HEK293 (cell line): Measurements from ENCODE around the gene LANCL2.

Experiments
- GLIS1 ChIP-seq: fragments of 450-650 bp; formaldehyde crosslinking; IDR thresholded peaks from 2 replicates; pipeline ENCODE4 v1.5.1; 2016; ENCODE audit warnings: missing biosample characterization, missing genetic modification characterization
- KLF16 ChIP-seq: fragments of 450-650 bp; formaldehyde crosslinking; IDR thresholded peaks from 2 replicates; pipeline ENCODE4 v1.5.1; 2017; ENCODE audit warnings: missing biosample characterization, missing genetic modification characterization
- YY1 ChIP-seq: fragments of 450-650 bp; formaldehyde crosslinking; IDR thresholded peaks from 2 replicates; pipeline ENCODE4 v1.5.1; 2018; ENCODE audit warnings: missing biosample characterization, missing genetic modification characterization
- ZBTB7A ChIP-seq: fragments of 450-650 bp; formaldehyde crosslinking; IDR thresholded peaks from 2 replicates; pipeline ENCODE4 v1.5.1; 2016; ENCODE audit warnings: low read depth, missing biosample characterization, missing genetic modification characterization
- ZNF10 ChIP-seq: fragments of 450-650 bp; formaldehyde crosslinking; IDR thresholded peaks from 2 replicates; pipeline ENCODE4 v1.5.1; 2017; ENCODE audit warnings: missing biosample characterization, missing genetic modification characterization
- ZNF157 ChIP-seq: fragments of 450-650 bp; formaldehyde crosslinking; IDR thresholded peaks from 2 replicates; pipeline ENCODE4 v1.5.1; 2016; ENCODE audit warnings: missing biosample characterization, missing genetic modification characterization
- ZNF292 ChIP-seq: fragments of 450-650 bp; formaldehyde crosslinking; IDR thresholded peaks from 2 replicates; pipeline ENCODE4 v1.5.1; 2016; ENCODE audit warnings: low read depth, missing biosample characterization, missing genetic modification characterization, borderline replicate concordance
- ZNF510 ChIP-seq: fragments of 450-650 bp; formaldehyde crosslinking; IDR thresholded peaks from 2 replicates; pipeline ENCODE4 v1.5.1; 2018; ENCODE audit warnings: mild to moderate bottlenecking, missing genetic modification characterization, missing biosample characterization; ENCODE audit not compliant: insufficient replicate concordance
- ZNF76 ChIP-seq: fragments of 450-650 bp; formaldehyde crosslinking; IDR thresholded peaks from 2 replicates; pipeline ENCODE4; 2016; ENCODE audit warnings: low read depth, missing biosample characterization, missing genetic modification characterization, borderline replicate concordance
- ZNF768 ChIP-seq: fragments of 450-650 bp; formaldehyde crosslinking; IDR thresholded peaks from 2 replicates; pipeline ENCODE4 v1.5.1; 2018; ENCODE audit warnings: missing biosample characterization, mild to moderate bottlenecking, missing genetic modification characterization
- TF ChIP-seq, protein P1 (sequence below): fragments of 450-650 bp; formaldehyde crosslinking; IDR thresholded peaks from 2 replicates; pipeline ENCODE4 v1.5.1; 2016; ENCODE audit warnings: missing biosample characterization, missing genetic modification characterization

GRCh38 chr7:55429835-55430499 lies 64.8 kb downstream of the LANCL2 start:
- TF ChIP-seq ZNF292 (tag by site-specific recombination) = no peak
- TF ChIP-seq GLIS1 = no peak
- no peak for TF ChIP-seq ZNF76 (tag by site-specific recombination)
- TF ChIP-seq KLF16 (tag by site-specific recombination) = no peak
- no peak for TF ChIP-seq YY1 (tag by site-specific recombination)
- no peak for TF ChIP-seq ZBTB7A (tag by site-specific recombination)
- no peak for TF ChIP-seq ZNF510 (tag by site-specific recombination)
- no peak for TF ChIP-seq ZNF157 (tag by site-specific recombination)
- TF ChIP-seq ZNF10 = no peak
- no peak for TF ChIP-seq ZNF768 (tag by site-specific recombination)
- TF ChIP-seq, protein P1, sequence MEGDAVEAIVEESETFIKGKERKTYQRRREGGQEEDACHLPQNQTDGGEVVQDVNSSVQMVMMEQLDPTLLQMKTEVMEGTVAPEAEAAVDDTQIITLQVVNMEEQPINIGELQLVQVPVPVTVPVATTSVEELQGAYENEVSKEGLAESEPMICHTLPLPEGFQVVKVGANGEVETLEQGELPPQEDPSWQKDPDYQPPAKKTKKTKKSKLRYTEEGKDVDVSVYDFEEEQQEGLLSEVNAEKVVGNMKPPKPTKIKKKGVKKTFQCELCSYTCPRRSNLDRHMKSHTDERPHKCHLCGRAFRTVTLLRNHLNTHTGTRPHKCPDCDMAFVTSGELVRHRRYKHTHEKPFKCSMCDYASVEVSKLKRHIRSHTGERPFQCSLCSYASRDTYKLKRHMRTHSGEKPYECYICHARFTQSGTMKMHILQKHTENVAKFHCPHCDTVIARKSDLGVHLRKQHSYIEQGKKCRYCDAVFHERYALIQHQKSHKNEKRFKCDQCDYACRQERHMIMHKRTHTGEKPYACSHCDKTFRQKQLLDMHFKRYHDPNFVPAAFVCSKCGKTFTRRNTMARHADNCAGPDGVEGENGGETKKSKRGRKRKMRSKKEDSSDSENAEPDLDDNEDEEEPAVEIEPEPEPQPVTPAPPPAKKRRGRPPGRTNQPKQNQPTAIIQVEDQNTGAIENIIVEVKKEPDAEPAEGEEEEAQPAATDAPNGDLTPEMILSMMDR (tag by site-specific recombination) = no peak
